PC-3 (cell line): ENCODE measurements around the gene ZFC3H1. TPM values are rescaled to one million over a fixed set of nuclear protein-coding genes. Genes with fewer than 3 reads are reported as not detected.

ENCODE experiments used
- ATAC-seq: fragments of 200-7000 bp; cut with Tn5 transposase; 2 replicates; pipeline ENCODE4 v1.9.1; 2020; ENCODE audit warnings: mild to moderate bottlenecking, moderate library complexity
- BruUV-seq: library from RNA; stranded (reverse); fragments of 400-500 nt; replicated peaks from 2 replicates; lab custom pipeline; 2021; lab: Mats Ljungman, UMichigan
- CTCF ChIA-PET: fragments of 300-600 bp; sonication (Branson Sonifier 250); formaldehyde crosslinking; loops from one replicate; lab custom pipeline; 2022; ENCODE audit warnings: antibody characterized with exemption; lab: Charles Lee
- POLR2A ChIA-PET: fragments of 300-600 bp; sonication (Branson Sonifier 250); formaldehyde crosslinking; loops from one replicate; lab custom pipeline; 2022; ENCODE audit warnings: antibody characterized with exemption; ENCODE audit not compliant: unreplicated experiment; lab: Charles Lee
- DNase-seq: peaks from one replicate; pipeline ENCODE4 v3.0.0-alpha.2; 2015
- H2AFZ ChIP-seq: fragments of 300-600 bp; sonication (generic); 2 replicates; pipeline ENCODE4 v1.6.0; 2016; ENCODE audit warnings: antibody characterized with exemption, low read length
- H3F3A ChIP-seq: fragments of 300-600 bp; sonication (generic); one replicate; pipeline ENCODE4 v1.6.0; 2017; ENCODE audit warnings: antibody characterized with exemption, low read length, control low read depth, mild to moderate bottlenecking; ENCODE audit not compliant: unreplicated experiment
- H3K27ac ChIP-seq: fragments of 300-600 bp; sonication (generic); 2 replicates; pipeline ENCODE4 v1.5.1; 2016; ENCODE audit warnings: mild to moderate bottlenecking, low read length
- H3K27me3 ChIP-seq: fragments of 300-600 bp; sonication (generic); 2 replicates; pipeline ENCODE4 v1.6.1; 2016; ENCODE audit warnings: low read length, mixed read lengths
- H3K36me3 ChIP-seq: fragments of 300-600 bp; sonication (generic); 2 replicates; pipeline ENCODE4 v1.6.1; 2016; ENCODE audit warnings: low read depth, mixed run types, low read length, mixed read lengths
- H3K4me1 ChIP-seq: fragments of 300-600 bp; sonication (generic); 2 replicates; pipeline ENCODE4 v1.5.1; 2016; ENCODE audit warnings: low read length; ENCODE audit not compliant: insufficient read depth
- H3K4me2 ChIP-seq: fragments of 300-600 bp; sonication (generic); 2 replicates; pipeline ENCODE4 v1.6.0; 2016; ENCODE audit warnings: low read length
- H3K4me3 ChIP-seq: fragments of 300-600 bp; sonication (generic); 2 replicates; pipeline ENCODE4 v1.5.1; 2016; ENCODE audit warnings: mild to moderate bottlenecking, low read length, mixed read lengths
- H3K79me2 ChIP-seq: fragments of 300-600 bp; sonication (generic); 2 replicates; pipeline ENCODE4 v1.6.1; 2017; ENCODE audit warnings: low read length, mixed read lengths
- H3K9ac ChIP-seq: fragments of 300-600 bp; sonication (generic); 2 replicates; pipeline ENCODE4 v1.6.0; 2016; ENCODE audit warnings: mild to moderate bottlenecking, low read length
- H3K9me2 ChIP-seq: fragments of 300-600 bp; sonication (generic); replicated peaks from 2 replicates; pipeline ENCODE4 v1.6.1; 2016; ENCODE audit warnings: mixed run types, low read length, mixed read lengths
- H3K9me3 ChIP-seq: fragments of 300-600 bp; sonication (generic); 2 replicates; pipeline ENCODE4 v1.6.1; 2016; ENCODE audit warnings: low read length, mixed read lengths
- H4K20me1 ChIP-seq: fragments of 300-600 bp; sonication (generic); 2 replicates; pipeline ENCODE4 v1.6.1; 2016; ENCODE audit warnings: low read length, mixed read lengths
- CTCF ChIP-seq: fragments of 300-600 bp; sonication (generic); conservative IDR thresholded peaks from 2 replicates; pipeline ENCODE4 v1.5.1; 2017; ENCODE audit warnings: antibody characterized with exemption, low read depth, mild to moderate bottlenecking, low read length
- EZH2 ChIP-seq: fragments of 300-600 bp; sonication (generic); IDR thresholded peaks from one replicate; pipeline ENCODE4 v1.6.1; 2017; ENCODE audit warnings: antibody characterized with exemption, mild to moderate bottlenecking, low read length; ENCODE audit not compliant: unreplicated experiment
- EZH2phosphoT487 ChIP-seq: fragments of 300-600 bp; sonication (generic); IDR thresholded peaks from 2 replicates; pipeline ENCODE4 v1.6.1; 2018; ENCODE audit warnings: mild to moderate bottlenecking, antibody characterized with exemption, low read length, borderline replicate concordance
- intact Hi-C: fragments of 100-400 bp; cut with micrococcal nuclease; formaldehyde crosslinking; loops from 2 replicates; pipeline ENCODE4 v1.9.0; 2023
- total RNA-seq: library from RNA; depleted of rRNA; stranded (reverse); fragments of >200 nt; gene quantifications from 2 replicates; pipeline ENCODE4 v1.2.3, GENCODE V29; 2014

The ZFC3H1 gene
- total RNA-seq, 1 experiment from 2014 or later, result 13.7 TPM

- Histone ChIP-seq H3K9me2 (no peaks in the 10 kb centered on the region), H3K27me3 (no peaks in the 10 kb centered on the region), H2AFZ (no peak overlapping the region), H3K9ac (no peak overlapping the region), H3K4me1 (no peaks in the 10 kb centered on the region), H3K4me2 (no peak overlapping the region), H3K4me3 (no peak overlapping the region), H3F3A (no peaks in the 10 kb centered on the region), H4K20me1 (no peaks in the 10 kb centered on the region), H3K79me2 (no peaks in the 10 kb centered on the region), H3K27ac (no peak overlapping the region), H3K36me3 (peaks cover 51% of the 10 kb centered on the region), H3K9me3 (no peaks in the 10 kb centered on the region)
- TF ChIP-seq EZH2phosphoT487 (no peak), CTCF (no peak), EZH2 (no peak)
- ATAC-seq, result no peak
- DNase-seq, result no peak
- ChIA-PET CTCF (no interaction called here), POLR2A (no interaction called here)
- intact Hi-C loops, result loop anchor here (10.0 kb wide), 1 partner anchor 424 kb away; no protein-coding TSS in a partner anchor
- BruUV-seq, result no TSS peak
These were observed 25.1 kb downstream of the ZFC3H1 start for GRCh38 chr12:71638499-71638898.

- no peak overlapping the region for H3K27ac ChIP-seq
- H3K27me3 ChIP-seq, result no peaks in the 10 kb centered on the region
- H3F3A ChIP-seq, result no peaks in the 10 kb centered on the region
- no TSS peak for BruUV-seq
- no peak overlapping the region for H3K4me3 ChIP-seq
- H3K9me2 ChIP-seq, result no peaks in the 10 kb centered on the region
- no peaks in the 10 kb centered on the region for H3K79me2 ChIP-seq
- ATAC-seq (peak; percentile 48; the same call in 1 of the 2 replicates), DNase-seq (peak; percentile 84)
- no peaks in the 10 kb centered on the region for H4K20me1 ChIP-seq
- POLR2A ChIA-PET, result no interaction called here
- intact Hi-C loops, result loop anchor here (1.0 to 10.0 kb wide), 2 partner anchors 220 to 422 kb away; no protein-coding TSS in a partner anchor
- CTCF ChIA-PET, result interaction anchor here (0.6 to 1.4 kb wide), 6 partner anchors 9 to 134 kb away, joined by 3 to 17 read pairs (median 5); partner anchors contain the start of genes THAP2 and TMEM19
- TF ChIP-seq EZH2phosphoT487 (no peak), CTCF (peak; percentile 87)
- H3K4me2 ChIP-seq, result no peak overlapping the region
- H3K36me3 ChIP-seq, result peaks cover 57% of the 10 kb centered on the region
- no peak overlapping the region for H3K9ac ChIP-seq
- H3K4me1 ChIP-seq, result no peaks in the 10 kb centered on the region
- H3K9me3 ChIP-seq, result no peaks in the 10 kb centered on the region
- H2AFZ ChIP-seq, result no peak overlapping the region
These were observed 26.9 kb downstream of the ZFC3H1 start for GRCh38 chr12:71636704-71637115.

- POLR2A ChIA-PET, result interaction anchor here (0.6 kb wide), 3 partner anchors 40 to 215 kb away, joined by 3 to 7 read pairs (median 4); no protein-coding TSS in a partner anchor
- no peaks in the 10 kb centered on the region for H3K9me3 ChIP-seq
- no peaks in the 10 kb centered on the region for H4K20me1 ChIP-seq
- peak; percentile 59 for DNase-seq
- H3F3A ChIP-seq, result peaks cover 8% of the 10 kb centered on the region
- no peaks in the 10 kb centered on the region for H3K9me2 ChIP-seq
- H3K4me3 ChIP-seq, result no peak overlapping the region
- intact Hi-C loops, result loop anchor here (1.0 kb wide), 1 partner anchor 21 kb away; no protein-coding TSS in a partner anchor
- CTCF ChIA-PET, result interaction anchor here (1.5 to 1.9 kb wide), 2 partner anchors 9 to 119 kb away, joined by 4 to 7 read pairs; no protein-coding TSS in a partner anchor
- peaks cover 27% of the 10 kb centered on the region for H3K4me1 ChIP-seq
- no peak overlapping the region for H2AFZ ChIP-seq
- TF ChIP-seq EZH2phosphoT487 (no peak), CTCF (no peak), EZH2 (no peak)
- no TSS peak for BruUV-seq
- peak overlapping the region; percentile 86 for H3K27ac ChIP-seq
- no peaks in the 10 kb centered on the region for H3K27me3 ChIP-seq
- peak overlapping the region; percentile 57 for H3K9ac ChIP-seq
- H3K79me2 ChIP-seq, result peaks cover 8% of the 10 kb centered on the region; the same call in 1 of the 2 replicates
- peaks cover 75% of the 10 kb centered on the region for H3K36me3 ChIP-seq
- peak overlapping the region; percentile 52 for H3K4me2 ChIP-seq
- peak; percentile 79 for ATAC-seq
These were observed 36.1 kb downstream of the ZFC3H1 start for GRCh38 chr12:71627438-71628002.
